ENCODE measurements around the gene STOM.

Gene STOM

GRCh38 chr9:121364886-121365285, 5.2 kb downstream of the STOM start:
- TF ChIP-seq CTCF (IDR thresholded peaks at IDR 0.05; ENCODE audit: extremely low read depth, insufficient read depth, missing control alignments): no peak
- in situ Hi-C loops (cut with MboI; ENCODE audit: low pct_unique_long_range_greater_than_20kb, low sequenced_read_pairs, unreplicated experiment): no loop called here
- no peak for DNase-seq (ENCODE audit: low spot score)

GRCh38 chr9:121364077-121364476, 6.0 kb downstream of the STOM start:
- in situ Hi-C loops (cut with MboI; ENCODE audit: low pct_unique_long_range_greater_than_20kb, low sequenced_read_pairs, unreplicated experiment): no loop called here
- no peak for DNase-seq (ENCODE audit: low spot score)
- no peak for TF ChIP-seq CTCF (IDR thresholded peaks at IDR 0.05; ENCODE audit: extremely low read depth, insufficient read depth, missing control alignments)

- no peak for TF ChIP-seq CTCF (IDR thresholded peaks at IDR 0.05; ENCODE audit: extremely low read depth, insufficient read depth, missing control alignments)
- no peak for DNase-seq (ENCODE audit: low spot score)
- in situ Hi-C loops (cut with MboI; ENCODE audit: low pct_unique_long_range_greater_than_20kb, low sequenced_read_pairs, unreplicated experiment): no loop called here
Measured at GRCh38 chr9:121363622-121363961, 6.5 kb downstream of the STOM start.

- in situ Hi-C loops (cut with MboI; ENCODE audit: low pct_unique_long_range_greater_than_20kb, low sequenced_read_pairs, unreplicated experiment): no loop called here
- no peak for TF ChIP-seq CTCF (IDR thresholded peaks at IDR 0.05; ENCODE audit: extremely low read depth, insufficient read depth, missing control alignments)
- DNase-seq (ENCODE audit: low spot score): no peak
Measured at GRCh38 chr9:121362813-121363621, 7.0 kb downstream of the STOM start.

- in situ Hi-C loops (cut with MboI; ENCODE audit: low pct_unique_long_range_greater_than_20kb, low sequenced_read_pairs, unreplicated experiment): no loop called here
- DNase-seq (ENCODE audit: low spot score): no peak
- TF ChIP-seq CTCF (IDR thresholded peaks at IDR 0.05; ENCODE audit: extremely low read depth, insufficient read depth, missing control alignments): no peak
Measured at GRCh38 chr9:121360601-121361374, 9.3 kb downstream of the STOM start.

GRCh38 chr9:121359351-121360294, 10.4 kb downstream of the STOM start:
- in situ Hi-C loops (cut with MboI; ENCODE audit: low pct_unique_long_range_greater_than_20kb, low sequenced_read_pairs, unreplicated experiment): no loop called here
- no peak for TF ChIP-seq CTCF (IDR thresholded peaks at IDR 0.05; ENCODE audit: extremely low read depth, insufficient read depth, missing control alignments)

More at GRCh38 chr9:121359351-121360294, 10.4 kb downstream of the STOM start:
- no peak for DNase-seq (ENCODE audit: low spot score)
